HepG2 (cell line): ENCODE results near the gene NDUFB3. TPM values are rescaled to one million over a fixed set of nuclear protein-coding genes. Genes with fewer than 3 reads are reported as not detected.

ENCODE experiments used
- U2AF2 ChIP-seq: fragments of 200-400 bp; formaldehyde crosslinking; IDR thresholded peaks from 2 replicates; pipeline ENCODE4 v1.6.1; 2017; ENCODE audit warnings: low read depth, mild to moderate bottlenecking, low read length
- polyA plus RNA-seq, 8 experiments: library from polyadenylated mRNA; depleted of rRNA in 3 of 8; stranded (reverse) in 7 of 8; unstranded in 1 of 8; fragments of >200 nt; fragmentation: Illumina TruSeq in 4 of 8; extraction: Trizol in 4 of 8; gene quantifications; 2 replicates each; pipeline versions ENCODE4 v1.2.1 to v1.2.3, GENCODE V29; 2011 to 2016; ENCODE audit warnings: low read depth in 4 of 8, missing spikeins in 1 of 8, mixed read lengths in 1 of 8; ENCODE audit not compliant: insufficient read depth in 1 of 8
- total RNA-seq, 5 experiments: library from RNA; depleted of rRNA; stranded (reverse); fragments of >200 nt; fragmentation: Illumina TruSeq; extraction: Trizol; gene quantifications; 2 replicates each; pipeline ENCODE4 v1.2.3, GENCODE V29; 2016; ENCODE audit warnings: low read depth in 1 of 5
- TF ChIP-seq, protein P1 (sequence below): sonication (generic); formaldehyde crosslinking; IDR thresholded peaks from 2 replicates; pipeline ENCODE4 v1.5.0; 2020; ENCODE audit warnings: mild to moderate bottlenecking, missing genetic modification reagents, borderline replicate concordance
- TF ChIP-seq, protein P2 (sequence below): sonication (generic); formaldehyde crosslinking; IDR thresholded peaks from 2 replicates; pipeline ENCODE4 v1.4.0; 2020; ENCODE audit warnings: missing genetic modification reagents

Gene NDUFB3
- total and polyA plus RNA-seq, 2 of the 13 experiments (the other 11 are each of a cell fraction or from before 2014, with no cell fraction given): 50.7 to 159 TPM

DNA sequence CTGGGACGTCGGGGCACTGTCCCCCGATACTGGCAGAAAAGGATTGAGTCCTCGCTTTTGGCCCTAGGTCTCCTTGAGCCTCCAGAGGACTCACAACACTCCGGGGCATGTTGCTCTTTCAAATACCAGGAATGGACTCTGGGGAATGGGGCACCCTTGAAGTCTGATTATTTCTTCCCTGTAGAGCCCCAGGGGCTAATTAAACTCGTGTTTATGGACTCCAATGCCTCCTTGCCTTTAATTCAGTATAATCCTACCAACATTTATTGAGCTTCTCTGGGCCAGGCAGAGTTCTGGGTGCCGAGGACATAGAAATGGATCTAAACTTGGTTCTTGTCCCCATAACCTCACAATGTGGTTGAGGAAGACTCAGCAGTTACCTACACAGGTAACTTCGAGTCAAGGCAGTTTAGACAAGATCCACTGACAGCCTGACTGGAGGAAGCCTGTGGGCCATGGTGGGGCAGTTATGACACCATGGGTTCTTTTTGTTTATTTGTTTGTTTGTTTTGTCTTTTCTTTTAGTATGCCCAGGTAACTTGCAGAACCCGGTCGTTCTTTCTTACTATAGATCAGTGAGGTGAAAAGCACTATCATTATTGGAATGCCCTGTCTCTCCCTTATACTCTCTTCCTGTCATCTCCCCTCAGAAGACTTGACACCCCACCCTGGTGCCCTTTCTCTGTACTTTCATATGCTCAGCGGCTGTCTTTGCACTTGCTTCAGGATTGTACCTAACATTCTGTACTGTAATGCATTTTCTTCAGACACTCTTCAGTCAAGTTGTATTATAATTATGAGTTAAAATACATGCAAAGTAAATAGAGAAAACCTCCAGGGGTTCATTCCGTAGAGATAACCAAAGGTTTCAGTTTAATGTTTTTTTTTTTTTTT is 47.4 kb downstream of the NDUFB3 start (continued):
- TF ChIP-seq, protein P1, sequence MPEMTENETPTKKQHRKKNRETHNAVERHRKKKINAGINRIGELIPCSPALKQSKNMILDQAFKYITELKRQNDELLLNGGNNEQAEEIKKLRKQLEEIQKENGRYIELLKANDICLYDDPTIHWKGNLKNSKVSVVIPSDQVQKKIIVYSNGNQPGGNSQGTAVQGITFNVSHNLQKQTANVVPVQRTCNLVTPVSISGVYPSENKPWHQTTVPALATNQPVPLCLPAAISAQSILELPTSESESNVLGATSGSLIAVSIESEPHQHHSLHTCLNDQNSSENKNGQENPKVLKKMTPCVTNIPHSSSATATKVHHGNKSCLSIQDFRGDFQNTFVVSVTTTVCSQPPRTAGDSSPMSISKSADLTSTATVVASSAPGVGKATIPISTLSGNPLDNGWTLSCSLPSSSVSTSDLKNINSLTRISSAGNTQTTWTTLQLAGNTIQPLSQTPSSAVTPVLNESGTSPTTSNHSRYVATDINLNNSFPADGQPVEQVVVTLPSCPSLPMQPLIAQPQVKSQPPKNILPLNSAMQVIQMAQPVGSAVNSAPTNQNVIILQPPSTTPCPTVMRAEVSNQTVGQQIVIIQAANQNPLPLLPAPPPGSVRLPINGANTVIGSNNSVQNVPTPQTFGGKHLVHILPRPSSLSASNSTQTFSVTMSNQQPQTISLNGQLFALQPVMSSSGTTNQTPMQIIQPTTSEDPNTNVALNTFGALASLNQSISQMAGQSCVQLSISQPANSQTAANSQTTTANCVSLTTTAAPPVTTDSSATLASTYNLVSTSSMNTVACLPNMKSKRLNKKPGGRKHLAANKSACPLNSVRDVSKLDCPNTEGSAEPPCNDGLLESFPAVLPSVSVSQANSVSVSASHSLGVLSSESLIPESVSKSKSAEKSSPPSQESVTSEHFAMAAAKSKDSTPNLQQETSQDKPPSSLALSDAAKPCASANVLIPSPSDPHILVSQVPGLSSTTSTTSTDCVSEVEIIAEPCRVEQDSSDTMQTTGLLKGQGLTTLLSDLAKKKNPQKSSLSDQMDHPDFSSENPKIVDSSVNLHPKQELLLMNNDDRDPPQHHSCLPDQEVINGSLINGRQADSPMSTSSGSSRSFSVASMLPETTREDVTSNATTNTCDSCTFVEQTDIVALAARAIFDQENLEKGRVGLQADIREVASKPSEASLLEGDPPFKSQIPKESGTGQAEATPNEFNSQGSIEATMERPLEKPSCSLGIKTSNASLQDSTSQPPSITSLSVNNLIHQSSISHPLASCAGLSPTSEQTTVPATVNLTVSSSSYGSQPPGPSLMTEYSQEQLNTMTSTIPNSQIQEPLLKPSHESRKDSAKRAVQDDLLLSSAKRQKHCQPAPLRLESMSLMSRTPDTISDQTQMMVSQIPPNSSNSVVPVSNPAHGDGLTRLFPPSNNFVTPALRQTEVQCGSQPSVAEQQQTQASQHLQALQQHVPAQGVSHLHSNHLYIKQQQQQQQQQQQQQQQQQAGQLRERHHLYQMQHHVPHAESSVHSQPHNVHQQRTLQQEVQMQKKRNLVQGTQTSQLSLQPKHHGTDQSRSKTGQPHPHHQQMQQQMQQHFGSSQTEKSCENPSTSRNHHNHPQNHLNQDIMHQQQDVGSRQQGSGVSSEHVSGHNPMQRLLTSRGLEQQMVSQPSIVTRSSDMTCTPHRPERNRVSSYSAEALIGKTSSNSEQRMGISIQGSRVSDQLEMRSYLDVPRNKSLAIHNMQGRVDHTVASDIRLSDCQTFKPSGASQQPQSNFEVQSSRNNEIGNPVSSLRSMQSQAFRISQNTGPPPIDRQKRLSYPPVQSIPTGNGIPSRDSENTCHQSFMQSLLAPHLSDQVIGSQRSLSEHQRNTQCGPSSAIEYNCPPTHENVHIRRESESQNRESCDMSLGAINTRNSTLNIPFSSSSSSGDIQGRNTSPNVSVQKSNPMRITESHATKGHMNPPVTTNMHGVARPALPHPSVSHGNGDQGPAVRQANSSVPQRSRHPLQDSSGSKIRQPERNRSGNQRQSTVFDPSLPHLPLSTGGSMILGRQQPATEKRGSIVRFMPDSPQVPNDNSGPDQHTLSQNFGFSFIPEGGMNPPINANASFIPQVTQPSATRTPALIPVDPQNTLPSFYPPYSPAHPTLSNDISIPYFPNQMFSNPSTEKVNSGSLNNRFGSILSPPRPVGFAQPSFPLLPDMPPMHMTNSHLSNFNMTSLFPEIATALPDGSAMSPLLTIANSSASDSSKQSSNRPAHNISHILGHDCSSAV (CRISPR knock-in tag): no peak
- TF ChIP-seq, protein P2, sequence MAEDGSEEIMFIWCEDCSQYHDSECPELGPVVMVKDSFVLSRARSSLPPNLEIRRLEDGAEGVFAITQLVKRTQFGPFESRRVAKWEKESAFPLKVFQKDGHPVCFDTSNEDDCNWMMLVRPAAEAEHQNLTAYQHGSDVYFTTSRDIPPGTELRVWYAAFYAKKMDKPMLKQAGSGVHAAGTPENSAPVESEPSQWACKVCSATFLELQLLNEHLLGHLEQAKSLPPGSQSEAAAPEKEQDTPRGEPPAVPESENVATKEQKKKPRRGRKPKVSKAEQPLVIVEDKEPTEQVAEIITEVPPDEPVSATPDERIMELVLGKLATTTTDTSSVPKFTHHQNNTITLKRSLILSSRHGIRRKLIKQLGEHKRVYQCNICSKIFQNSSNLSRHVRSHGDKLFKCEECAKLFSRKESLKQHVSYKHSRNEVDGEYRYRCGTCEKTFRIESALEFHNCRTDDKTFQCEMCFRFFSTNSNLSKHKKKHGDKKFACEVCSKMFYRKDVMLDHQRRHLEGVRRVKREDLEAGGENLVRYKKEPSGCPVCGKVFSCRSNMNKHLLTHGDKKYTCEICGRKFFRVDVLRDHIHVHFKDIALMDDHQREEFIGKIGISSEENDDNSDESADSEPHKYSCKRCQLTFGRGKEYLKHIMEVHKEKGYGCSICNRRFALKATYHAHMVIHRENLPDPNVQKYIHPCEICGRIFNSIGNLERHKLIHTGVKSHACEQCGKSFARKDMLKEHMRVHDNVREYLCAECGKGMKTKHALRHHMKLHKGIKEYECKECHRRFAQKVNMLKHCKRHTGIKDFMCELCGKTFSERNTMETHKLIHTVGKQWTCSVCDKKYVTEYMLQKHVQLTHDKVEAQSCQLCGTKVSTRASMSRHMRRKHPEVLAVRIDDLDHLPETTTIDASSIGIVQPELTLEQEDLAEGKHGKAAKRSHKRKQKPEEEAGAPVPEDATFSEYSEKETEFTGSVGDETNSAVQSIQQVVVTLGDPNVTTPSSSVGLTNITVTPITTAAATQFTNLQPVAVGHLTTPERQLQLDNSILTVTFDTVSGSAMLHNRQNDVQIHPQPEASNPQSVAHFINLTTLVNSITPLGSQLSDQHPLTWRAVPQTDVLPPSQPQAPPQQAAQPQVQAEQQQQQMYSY (CRISPR knock-in tag): peak; percentile 98
- no peak for TF ChIP-seq U2AF2
